PC-9 (cell line): ENCODE data around the gene SPRYD3. TPM values are rescaled to one million over a fixed set of nuclear protein-coding genes. Genes with fewer than 3 reads are reported as not detected.

Experiments
- BruUV-seq: library from RNA; stranded (reverse); fragments of 400-500 nt; replicated peaks from 2 replicates; lab custom pipeline; 2021; lab: Mats Ljungman, UMichigan
- CTCF ChIA-PET: fragments of 300-600 bp; sonication (Branson Sonifier 250); formaldehyde crosslinking; loops from one replicate; lab custom pipeline; 2022; ENCODE audit warnings: antibody characterized with exemption; lab: Charles Lee
- POLR2A ChIA-PET: fragments of 300-600 bp; sonication (Branson Sonifier 250); formaldehyde crosslinking; loops from one replicate; lab custom pipeline; 2022; ENCODE audit warnings: antibody characterized with exemption; ENCODE audit not compliant: unreplicated experiment; lab: Charles Lee
- DNase-seq, 2 experiments: peaks; one replicate each; pipeline versions ENCODE4 v3.0.0 to v3.0.0-alpha.2; 2015 to 2022; ENCODE audit warnings: mixed read lengths in 1 of 2
- H2AFZ ChIP-seq: fragments of 200-600 bp; sonication (generic); 2 replicates; pipeline ENCODE4 v1.8.1; 2017; ENCODE audit warnings: antibody characterized with exemption
- H3F3A ChIP-seq: fragments of 200-600 bp; sonication (generic); 2 replicates; pipeline ENCODE4 v1.8.1; 2017; ENCODE audit warnings: antibody characterized with exemption, mild to moderate bottlenecking, low read depth; ENCODE audit not compliant: insufficient read depth
- H3K27ac ChIP-seq: fragments of 200-600 bp; sonication (generic); 2 replicates; pipeline ENCODE4 v1.6.1; 2016; ENCODE audit warnings: mixed run types
- H3K27me3 ChIP-seq: fragments of 200-600 bp; sonication (generic); 2 replicates; pipeline ENCODE4 v1.6.1; 2016; ENCODE audit warnings: low read depth, mixed run types; ENCODE audit not compliant: insufficient read depth
- H3K36me3 ChIP-seq: fragments of 200-600 bp; sonication (generic); 2 replicates; pipeline ENCODE4 v1.6.1; 2016; ENCODE audit warnings: low read depth, mixed run types
- H3K4me1 ChIP-seq: fragments of 200-600 bp; sonication (generic); replicated peaks from 2 replicates; pipeline ENCODE4 v1.6.1; 2016; ENCODE audit warnings: mixed run types; ENCODE audit not compliant: insufficient read depth
- H3K4me2 ChIP-seq: fragments of 200-600 bp; sonication (generic); 2 replicates; pipeline ENCODE4 v1.6.1; 2017; ENCODE audit warnings: mixed run types
- H3K4me3 ChIP-seq: fragments of 200-600 bp; sonication (generic); 2 replicates; pipeline ENCODE4 v1.6.1; 2016; ENCODE audit warnings: mixed run types
- H3K79me2 ChIP-seq: fragments of 200-600 bp; sonication (generic); 2 replicates; pipeline ENCODE4 v1.6.1; 2017; ENCODE audit warnings: low read depth, mixed run types
- H3K9me2 ChIP-seq: fragments of 200-600 bp; sonication (generic); 2 replicates; pipeline ENCODE4 v1.8.1; 2017; ENCODE audit warnings: mild to moderate bottlenecking; ENCODE audit not compliant: insufficient read depth
- H3K9me3 ChIP-seq: fragments of 200-600 bp; sonication (generic); 2 replicates; pipeline ENCODE4 v1.8.1; 2016; ENCODE audit warnings: low read depth; ENCODE audit not compliant: insufficient read depth
- H4K20me1 ChIP-seq: fragments of 200-600 bp; sonication (generic); 2 replicates; pipeline ENCODE4 v1.8.1; 2017; ENCODE audit not compliant: insufficient read depth
- EZH2 ChIP-seq: fragments of 200-600 bp; sonication (generic); IDR thresholded peaks from 2 replicates; pipeline ENCODE4 v1.8.0; 2017; ENCODE audit warnings: antibody characterized with exemption, low read depth
- intact Hi-C: fragments of 100-400 bp; cut with micrococcal nuclease; formaldehyde crosslinking; loops from one replicate; pipeline ENCODE4 v1.10.0; 2022; ENCODE audit not compliant: unreplicated experiment
- total RNA-seq: library from RNA; stranded (reverse); gene quantifications from 2 replicates; pipeline ENCODE4 v1.2.3, GENCODE V29; 2021
- TF ChIP-seq, protein P1 (sequence below): fragments of 200-600 bp; sonication (generic); conservative IDR thresholded peaks from 2 replicates; pipeline ENCODE4 v1.6.1; 2017; ENCODE audit warnings: mixed run types, antibody characterized with exemption, mild to moderate bottlenecking, moderate library complexity

The SPRYD3 gene
- total RNA-seq, 1 experiment from 2014 or later = 17.2 TPM

GRCh38 chr12:53102883-53103807 is 24.0 kb upstream of the SPRYD3 start, which contains the start of gene SOAT2:
Gene SOAT2 (plus strand): TSS chr12:53103486. CDS start chr12:53103578, 92 bp downstream.
- H3K27me3 ChIP-seq = no peaks in the 10 kb centered on the region
- H3K27ac ChIP-seq = no peak within 1 kb of the TSS
- BruUV-seq = no TSS peak

DNA sequence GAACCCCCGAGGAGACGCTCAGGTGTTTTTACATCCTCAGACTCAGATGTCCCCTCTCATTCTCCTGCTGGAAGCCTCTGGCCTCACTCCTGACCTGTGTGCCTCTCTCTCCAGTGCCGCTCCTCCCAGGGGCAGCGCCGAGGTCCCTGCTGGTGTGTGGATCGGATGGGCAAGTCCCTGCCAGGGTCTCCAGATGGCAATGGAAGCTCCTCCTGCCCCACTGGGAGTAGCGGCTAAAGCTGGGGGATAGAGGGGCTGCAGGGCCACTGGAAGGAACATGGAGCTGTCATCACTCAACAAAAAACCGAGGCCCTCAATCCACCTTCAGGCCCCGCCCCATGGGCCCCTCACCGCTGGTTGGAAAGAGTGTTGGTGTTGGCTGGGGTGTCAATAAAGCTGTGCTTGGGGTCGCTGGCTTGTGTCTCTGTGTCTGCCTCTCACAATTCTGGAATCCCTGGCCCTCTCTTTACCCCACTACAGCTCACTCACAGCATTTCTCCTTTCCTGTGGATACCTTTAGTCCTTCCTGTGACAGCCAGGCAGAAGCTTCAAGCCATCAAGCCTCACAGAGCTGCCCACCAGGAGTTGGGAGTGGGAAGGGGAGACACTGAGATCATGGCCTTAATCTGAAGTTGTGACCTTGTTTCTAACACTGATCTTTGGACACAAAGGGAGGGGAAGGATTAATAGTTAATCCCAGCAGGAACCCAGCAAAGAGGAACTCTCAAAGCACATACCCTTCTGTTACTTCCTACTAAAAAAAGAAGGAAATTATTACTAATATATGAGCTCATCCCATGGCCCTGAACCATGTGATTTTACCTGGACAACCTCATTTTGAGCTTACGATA is 23.0 kb upstream of the SPRYD3 start:
- Histone ChIP-seq H3K79me2 (no peaks in the 10 kb centered on the region; the same call in 1 of the 2 replicates), H3K36me3 (0 out of 2 replicates have a peak, but pooled peaks cover 6% of the 10 kb centered on the region), H3K27me3 (no peaks in the 10 kb centered on the region), H3K9me2 (no peaks in the 10 kb centered on the region), H3K27ac (no peak overlapping the region), H3K9me3 (no peaks in the 10 kb centered on the region), H3K4me1 (peaks cover 11% of the 10 kb centered on the region), H3K4me2 (no peak overlapping the region), H3F3A (peaks cover 26% of the 10 kb centered on the region; the same call in 1 of the 2 replicates), H4K20me1 (no peaks in the 10 kb centered on the region), H2AFZ (no peak overlapping the region), H3K4me3 (no peak overlapping the region)
- intact Hi-C loops = no loop called here
- no TSS peak for BruUV-seq
- POLR2A ChIA-PET = interaction anchor here (0.6 to 1.2 kb wide), 2 partner anchors 17 to 23 kb away, joined by 4 to 6 read pairs; partner anchors contain the start of gene SPRYD3
- DNase-seq = no peak
- TF ChIP-seq, protein P1, sequence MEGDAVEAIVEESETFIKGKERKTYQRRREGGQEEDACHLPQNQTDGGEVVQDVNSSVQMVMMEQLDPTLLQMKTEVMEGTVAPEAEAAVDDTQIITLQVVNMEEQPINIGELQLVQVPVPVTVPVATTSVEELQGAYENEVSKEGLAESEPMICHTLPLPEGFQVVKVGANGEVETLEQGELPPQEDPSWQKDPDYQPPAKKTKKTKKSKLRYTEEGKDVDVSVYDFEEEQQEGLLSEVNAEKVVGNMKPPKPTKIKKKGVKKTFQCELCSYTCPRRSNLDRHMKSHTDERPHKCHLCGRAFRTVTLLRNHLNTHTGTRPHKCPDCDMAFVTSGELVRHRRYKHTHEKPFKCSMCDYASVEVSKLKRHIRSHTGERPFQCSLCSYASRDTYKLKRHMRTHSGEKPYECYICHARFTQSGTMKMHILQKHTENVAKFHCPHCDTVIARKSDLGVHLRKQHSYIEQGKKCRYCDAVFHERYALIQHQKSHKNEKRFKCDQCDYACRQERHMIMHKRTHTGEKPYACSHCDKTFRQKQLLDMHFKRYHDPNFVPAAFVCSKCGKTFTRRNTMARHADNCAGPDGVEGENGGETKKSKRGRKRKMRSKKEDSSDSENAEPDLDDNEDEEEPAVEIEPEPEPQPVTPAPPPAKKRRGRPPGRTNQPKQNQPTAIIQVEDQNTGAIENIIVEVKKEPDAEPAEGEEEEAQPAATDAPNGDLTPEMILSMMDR = no peak
- no peak for TF ChIP-seq EZH2
- CTCF ChIA-PET = interaction anchor here (0.6 kb wide), 2 partner anchors 15 to 176 kb away, joined by 3 to 5 read pairs; no protein-coding TSS in a partner anchor

More at GRCh38 chr12:53102883-53103807, 24.0 kb upstream of the SPRYD3 start, which contains the start of gene SOAT2:
- Histone ChIP-seq H3K4me3 (no peak within 1 kb of the TSS), H4K20me1 (no peaks in the 10 kb centered on the region), H3K4me1 (peaks cover 11% of the 10 kb centered on the region), H3K9me2 (no peaks in the 10 kb centered on the region), H3F3A (peaks cover 17% of the 10 kb centered on the region; the same call in 1 of the 2 replicates), H3K79me2 (no peaks in the 10 kb centered on the region; the same call in 1 of the 2 replicates), H2AFZ (no peak within 1 kb of the TSS), H3K4me2 (no peak within 1 kb of the TSS), H3K36me3 (0 out of 2 replicates have a peak, but pooled peaks cover 6% of the 10 kb centered on the region), H3K9me3 (no peaks in the 10 kb centered on the region)
- no peak for DNase-seq
- CTCF ChIA-PET = interaction anchor here (0.6 kb wide), 1 partner anchor 14 kb away, joined by 3 read pairs; no protein-coding TSS in a partner anchor
- TF ChIP-seq EZH2 = no peak
- TF ChIP-seq, protein P1 = no peak
- POLR2A ChIA-PET = interaction anchor here (0.6 to 1.2 kb wide), 3 partner anchors 24 to 872 kb away, joined by 6 to 24 read pairs (median 20); partner anchors contain the start of genes HOTAIR and SPRYD3
- intact Hi-C loops = no loop called here
